Measurements from ENCODE around the gene SFTA2. TPM values are rescaled to one million over a fixed set of nuclear protein-coding genes. Genes with fewer than 3 reads are reported as not detected.
"Not testable (repeated sequence)": the region's sequence is repeated elsewhere in the genome, so short reads cannot be mapped to it uniquely, and the experiment has no call there.

Gene SFTA2
- total RNA-seq, 1 donor from 2014 or later, result not detected

- peaks cover 32% of the 10 kb centered on the region for H3K36me3 Mint-ChIP-seq
- no peak for DNase-seq (ENCODE audit: low spot score in 2 of 2, unreplicated experiment in 2 of 2)
- no peak overlapping the region for H3K27ac Mint-ChIP-seq
- H3K4me1 Mint-ChIP-seq, result peaks cover 2% of the 10 kb centered on the region
- H3K9me3 Mint-ChIP-seq, result peaks cover 12% of the 10 kb centered on the region
- H3K4me3 Mint-ChIP-seq, result no peak overlapping the region
- H3K27me3 Mint-ChIP-seq (ENCODE audit: low read depth), result no peaks in the 10 kb centered on the region
- no peak for TF ChIP-seq CTCF (IDR thresholded peaks at IDR 0.05; ENCODE audit: unreplicated experiment)
These were observed 5.3 kb downstream of the SFTA2 start for GRCh38 chr6:30926644-30927043.

- peaks cover 12% of the 10 kb centered on the region for H3K9me3 Mint-ChIP-seq
- peaks cover 45% of the 10 kb centered on the region for H3K36me3 Mint-ChIP-seq
- not testable (repeated sequence) for H3K4me3 Mint-ChIP-seq; DNase-seq (ENCODE audit: low spot score in 2 of 2, unreplicated experiment in 2 of 2); H3K4me1 Mint-ChIP-seq; H3K27me3 Mint-ChIP-seq (ENCODE audit: low read depth); H3K27ac Mint-ChIP-seq
These were observed 7.8 kb downstream of the SFTA2 start for GRCh38 chr6:30924040-30924627.

- no peak for DNase-seq (ENCODE audit: low spot score in 2 of 2, unreplicated experiment in 2 of 2)
These were observed 9.5 kb downstream of the SFTA2 start for GRCh38 chr6:30922447-30922852.

GRCh38 chr6:30918670-30919069 is 13.3 kb downstream of the SFTA2 start:
- H3K4me1 Mint-ChIP-seq, result peaks cover 24% of the 10 kb centered on the region
- no peak for TF ChIP-seq CTCF (IDR thresholded peaks at IDR 0.05; ENCODE audit: unreplicated experiment)
- peaks cover 30% of the 10 kb centered on the region for H3K36me3 Mint-ChIP-seq
- DNase-seq (ENCODE audit: low spot score in 2 of 2, unreplicated experiment in 2 of 2), result no peak
- no peaks in the 10 kb centered on the region for H3K9me3 Mint-ChIP-seq
- no peak overlapping the region for H3K27ac Mint-ChIP-seq
- H3K4me3 Mint-ChIP-seq, result no peak overlapping the region
- no peaks in the 10 kb centered on the region for H3K27me3 Mint-ChIP-seq (ENCODE audit: low read depth)

More at GRCh38 chr6:30922447-30922852, 9.5 kb downstream of the SFTA2 start:
- Mint-ChIP-seq H3K27ac (no peak overlapping the region), H3K4me3 (no peak overlapping the region), H3K9me3 (no peaks in the 10 kb centered on the region), H3K4me1 (no peaks in the 10 kb centered on the region), H3K27me3 (ENCODE audit: low read depth) (no peaks in the 10 kb centered on the region), H3K36me3 (peaks cover 32% of the 10 kb centered on the region)
- no peak for TF ChIP-seq CTCF (IDR thresholded peaks at IDR 0.05; ENCODE audit: unreplicated experiment)

GRCh38 chr6:30917487-30917886 is 14.5 kb downstream of the SFTA2 start:
- Mint-ChIP-seq H3K27me3 (ENCODE audit: low read depth) (no peaks in the 10 kb centered on the region), H3K9me3 (no peaks in the 10 kb centered on the region), H3K27ac (no peak overlapping the region), H3K4me3 (no peak overlapping the region), H3K4me1 (peaks cover 24% of the 10 kb centered on the region), H3K36me3 (peaks cover 26% of the 10 kb centered on the region)
- no peak for DNase-seq (ENCODE audit: low spot score in 2 of 2, unreplicated experiment in 2 of 2)
- no peak for TF ChIP-seq CTCF (IDR thresholded peaks at IDR 0.05; ENCODE audit: unreplicated experiment)

GRCh38 chr6:30917041-30917440 is 14.9 kb downstream of the SFTA2 start:
- no peak overlapping the region for H3K27ac Mint-ChIP-seq

More at GRCh38 chr6:30917041-30917440, 14.9 kb downstream of the SFTA2 start:
- H3K4me1 Mint-ChIP-seq, result peaks cover 24% of the 10 kb centered on the region
- no peak overlapping the region for H3K4me3 Mint-ChIP-seq
- no peak for DNase-seq (ENCODE audit: low spot score in 2 of 2, unreplicated experiment in 2 of 2)
- H3K36me3 Mint-ChIP-seq, result peaks cover 26% of the 10 kb centered on the region
- no peak for TF ChIP-seq CTCF (IDR thresholded peaks at IDR 0.05; ENCODE audit: unreplicated experiment)
- H3K27me3 Mint-ChIP-seq (ENCODE audit: low read depth), result no peaks in the 10 kb centered on the region
- no peaks in the 10 kb centered on the region for H3K9me3 Mint-ChIP-seq

Measured in mesothelial cell of epicardium (in vitro differentiated cells).